Measurements from ENCODE around the gene KSR2. TPM values are rescaled to one million over a fixed set of nuclear protein-coding genes. Genes with fewer than 3 reads are reported as not detected.
A peak's percentile ranks its signal among the peaks of the same experiment; 100 is the strongest.

The KSR2 gene
- total and polyA plus RNA-seq, 10 of the 15 experiments (the other 5 are each of a cell fraction or from before 2014, with no cell fraction given): under 0.01 to 1.5 (median 0.01) TPM; not detected in 3

GRCh38 chr12:117473856-117474255, 494.9 kb downstream of the KSR2 start (continued):
- no peak for TF ChIP-seq USF2 (IDR thresholded peaks at IDR 0.05; ENCODE audit: borderline replicate concordance, low read depth, low read length)
- TF ChIP-seq JUNB (IDR thresholded peaks at IDR 0.05): no peak
- no peak for TF ChIP-seq TARDBP (IDR thresholded peaks at IDR 0.05; ENCODE audit: borderline replicate concordance)
- no peak for TF ChIP-seq ATF2 (IDR thresholded peaks at IDR 0.05; ENCODE audit: low read length)
- TF ChIP-seq POLR2AphosphoS5 (IDR thresholded peaks at IDR 0.05; ENCODE audit: low read length): no peak
- no peak for TF ChIP-seq DPF2 (IDR thresholded peaks at IDR 0.05)
- no peak for TF ChIP-seq E2F4 (IDR thresholded peaks at IDR 0.05; ENCODE audit: low read depth, low read length)
- no peak for TF ChIP-seq TAF1 (IDR thresholded peaks at IDR 0.05; ENCODE audit: borderline replicate concordance, low read depth, low read length)
- no peak for TF ChIP-seq SIN3A (IDR thresholded peaks at IDR 0.05; ENCODE audit: low read depth, low read length)
- TF ChIP-seq SP1 (IDR thresholded peaks at IDR 0.05; ENCODE audit: low read depth, low read length): no peak
- TF ChIP-seq SUPT20H (IDR thresholded peaks at IDR 0.05; ENCODE audit: borderline replicate concordance, control insufficient read depth, low read depth, low read length): no peak

GRCh38 chr12:117472983-117473382, 495.8 kb downstream of the KSR2 start:
- Histone ChIP-seq H3K4me2 (ENCODE audit: control insufficient read depth, insufficient read depth) (no peak overlapping the region), H3K4me1 (ENCODE audit: control insufficient read depth, insufficient read depth, low read length) (no peaks in the 10 kb centered on the region), H4K20me1 (ENCODE audit: control insufficient read depth, insufficient read depth) (no peaks in the 10 kb centered on the region), H3K9ac (ENCODE audit: control insufficient read depth, insufficient read depth, low read length) (no peak overlapping the region), H3K9me3 (replicated peaks; ENCODE audit: control insufficient read depth, insufficient read depth, low read length) (no peaks in the 10 kb centered on the region; the same call in 2 of the 3 replicates), H2AFZ (ENCODE audit: control insufficient read depth, low read depth, low read length) (no peak overlapping the region), H3K4me3 (no peak overlapping the region), H3K27me3 (replicated peaks in 1 of 2; ENCODE audit: control insufficient read depth in 2 of 2, insufficient read depth in 2 of 2, low read length in 1 of 2) (no peaks in the 10 kb centered on the region; a peak in 1 of 4 replicates), H3K36me3 (ENCODE audit: control insufficient read depth in 2 of 2, insufficient read depth in 2 of 2, low read length in 1 of 2) (no peaks in the 10 kb centered on the region), H3K79me2 (ENCODE audit: control insufficient read depth, insufficient read depth, low read length) (no peaks in the 10 kb centered on the region), H3K27ac (ENCODE audit: control insufficient read depth, insufficient read depth) (no peak overlapping the region)
- ChIA-PET CTCF (no interaction called here), POLR2A (no interaction called here), RAD21 (ENCODE audit: unreplicated experiment) (no interaction called here), SMC1A (ENCODE audit: uncharacterized antibody, unreplicated experiment) (no interaction called here)
- 8% methylated on average over 5 of the region's 5 CpGs for WGBS (ENCODE audit: insufficient coverage, insufficient replicate concordance, low lambda C conversion rate, missing lambda C conversion rate)
- ATAC-seq (no peak), FAIRE-seq (no peak), DNase-seq (ENCODE audit: low read depth, low spot score) (no peak)
- BruUV-seq (replicated peaks): no TSS peak
- intact Hi-C loops (cut with micrococcal nuclease; ENCODE audit: unreplicated experiment) (no loop called here), in situ Hi-C loops (cut with MboI) (no loop called here)
- TF ChIP-seq CTCF (IDR thresholded peaks at IDR 0.05 in 2 of 3, conservative IDR thresholded peaks at IDR 0.05 in 1 of 3; ENCODE audit: control insufficient read depth in 2 of 3, extremely low read depth in 1 of 3, insufficient read depth in 1 of 3, low read depth in 3 of 3, low read length in 3 of 3): peak in 2 of 3 experiments; percentile 32 to 33; a peak in 2 of 6 replicates
- no peak for TF ChIP-seq SP1 (IDR thresholded peaks at IDR 0.05; ENCODE audit: low read depth, low read length)

All from GM12878 (cell line).